ENCODE results near the gene ASTN1.

Gene ASTN1

DNA sequence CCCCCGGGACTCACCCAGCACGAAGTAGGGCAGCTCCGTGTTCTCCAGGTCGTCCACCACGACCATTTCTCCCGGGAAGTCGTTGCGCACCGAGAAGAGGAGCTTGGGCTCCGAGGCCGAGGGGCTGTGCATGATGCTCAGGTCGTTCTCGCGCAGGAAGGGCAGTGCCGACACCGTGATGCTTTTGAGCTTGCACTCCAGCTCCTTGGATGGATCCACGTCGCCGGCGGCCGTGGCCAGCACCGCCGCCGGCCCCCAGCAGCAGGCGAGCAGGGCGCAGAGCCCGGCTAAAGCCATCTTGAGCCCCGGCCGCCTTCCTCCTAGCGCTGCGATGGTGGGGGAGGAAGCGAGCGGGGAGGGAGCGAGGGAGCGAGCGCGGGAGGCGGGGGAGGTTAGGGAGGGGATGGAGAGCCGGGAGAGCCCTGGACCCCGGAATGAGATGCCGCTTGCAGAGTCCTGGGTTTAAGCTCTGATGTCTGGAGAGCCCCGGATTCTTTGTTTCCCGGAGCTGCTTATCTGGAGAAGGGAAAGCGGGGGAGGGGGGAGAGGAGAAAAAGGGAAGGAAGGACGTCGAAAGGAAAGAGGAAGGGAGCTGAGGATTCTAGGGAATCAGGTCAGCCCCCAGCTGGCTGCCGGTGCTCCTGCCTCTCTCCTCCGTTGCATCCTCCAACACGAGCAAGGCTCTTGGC, at the start of gene ASTN1:
TSS of gene ASTN1 (minus strand) at position 333 of the 689 bp plus-strand sequence. CDS start at position 297, 36 bp downstream.
- TF ChIP-seq, protein P1, sequence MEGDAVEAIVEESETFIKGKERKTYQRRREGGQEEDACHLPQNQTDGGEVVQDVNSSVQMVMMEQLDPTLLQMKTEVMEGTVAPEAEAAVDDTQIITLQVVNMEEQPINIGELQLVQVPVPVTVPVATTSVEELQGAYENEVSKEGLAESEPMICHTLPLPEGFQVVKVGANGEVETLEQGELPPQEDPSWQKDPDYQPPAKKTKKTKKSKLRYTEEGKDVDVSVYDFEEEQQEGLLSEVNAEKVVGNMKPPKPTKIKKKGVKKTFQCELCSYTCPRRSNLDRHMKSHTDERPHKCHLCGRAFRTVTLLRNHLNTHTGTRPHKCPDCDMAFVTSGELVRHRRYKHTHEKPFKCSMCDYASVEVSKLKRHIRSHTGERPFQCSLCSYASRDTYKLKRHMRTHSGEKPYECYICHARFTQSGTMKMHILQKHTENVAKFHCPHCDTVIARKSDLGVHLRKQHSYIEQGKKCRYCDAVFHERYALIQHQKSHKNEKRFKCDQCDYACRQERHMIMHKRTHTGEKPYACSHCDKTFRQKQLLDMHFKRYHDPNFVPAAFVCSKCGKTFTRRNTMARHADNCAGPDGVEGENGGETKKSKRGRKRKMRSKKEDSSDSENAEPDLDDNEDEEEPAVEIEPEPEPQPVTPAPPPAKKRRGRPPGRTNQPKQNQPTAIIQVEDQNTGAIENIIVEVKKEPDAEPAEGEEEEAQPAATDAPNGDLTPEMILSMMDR (conservative IDR thresholded peaks at IDR 0.05; ENCODE audit: low read depth, low read length) = no peak
- peak within 1 kb of the TSS; percentile 46 for H3K4me3 ChIP-seq (ENCODE audit: low read length)
- no peak for DNase-seq (ENCODE audit: low read depth)

DNA sequence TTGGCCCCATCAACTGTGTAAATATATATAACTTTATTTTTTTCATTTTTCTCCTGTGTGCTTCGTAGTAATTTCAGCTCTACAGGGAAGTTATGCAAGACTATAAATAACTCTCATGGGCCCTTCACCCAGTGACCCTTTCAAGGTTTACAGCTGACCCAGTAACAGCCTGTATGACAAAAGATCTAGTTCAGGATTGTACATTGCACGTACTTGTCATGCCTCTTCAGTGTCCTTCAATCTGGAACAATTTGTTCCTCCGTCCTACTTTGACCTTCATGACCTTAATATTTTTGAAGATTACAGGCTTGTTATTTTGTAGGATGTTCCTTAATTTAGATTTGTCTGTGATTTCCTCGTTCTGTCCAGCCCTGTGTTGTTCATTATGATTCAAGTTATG, 46.7 kb upstream of the ASTN1 start:
- no peak for DNase-seq (ENCODE audit: low read depth)
- TF ChIP-seq, protein P1 (conservative IDR thresholded peaks at IDR 0.05; ENCODE audit: low read depth, low read length) = no peak
- H3K4me3 ChIP-seq (ENCODE audit: low read length) = no peak overlapping the region

DNA sequence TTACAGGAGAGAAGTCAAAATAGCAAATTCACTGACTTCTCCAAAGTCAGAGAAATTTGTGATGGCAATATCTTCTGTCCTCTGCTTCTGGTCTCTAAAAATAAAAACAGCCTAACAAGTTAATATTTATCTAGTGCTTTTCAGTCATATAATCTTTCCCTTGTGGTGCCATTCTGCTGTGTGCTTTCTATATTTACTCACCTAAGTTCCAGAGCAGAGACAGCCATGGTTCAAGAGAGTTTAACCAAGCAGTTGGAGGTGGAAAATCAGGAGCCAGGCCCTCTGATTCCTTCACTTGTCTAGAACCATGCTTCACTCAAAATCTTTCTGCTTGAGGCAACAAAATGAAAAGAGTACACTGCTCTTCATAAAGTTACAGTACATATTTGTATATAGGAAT, 45.6 kb upstream of the ASTN1 start:
- DNase-seq (ENCODE audit: low read depth) = no peak
- TF ChIP-seq, protein P1 (conservative IDR thresholded peaks at IDR 0.05; ENCODE audit: low read depth, low read length) = no peak
- no peak overlapping the region for H3K4me3 ChIP-seq (ENCODE audit: low read length)

DNA sequence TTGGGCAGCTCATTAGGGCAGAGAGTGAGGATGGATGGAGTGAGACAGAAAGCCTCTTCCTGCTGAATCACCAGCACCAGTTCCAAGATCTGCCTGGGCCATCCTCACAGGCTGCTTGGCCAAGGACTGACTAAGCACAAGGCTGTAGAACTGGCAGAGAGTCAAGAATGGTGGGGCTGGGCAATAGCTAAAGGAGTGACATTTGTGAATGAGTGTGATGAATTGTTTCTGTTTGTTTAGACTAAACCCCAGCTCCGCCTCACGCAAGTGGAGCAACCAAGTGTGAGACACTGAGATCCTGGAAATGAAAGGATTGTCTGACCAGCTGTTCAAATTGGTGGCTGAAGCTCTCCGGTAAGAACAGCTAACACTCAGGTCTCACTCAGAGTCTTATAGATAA, 44.8 kb upstream of the ASTN1 start:
- TF ChIP-seq, protein P1 (conservative IDR thresholded peaks at IDR 0.05; ENCODE audit: low read depth, low read length) = no peak
- DNase-seq (ENCODE audit: low read depth) = peak; percentile 90
- H3K4me3 ChIP-seq (ENCODE audit: low read length) = no peak overlapping the region

DNA sequence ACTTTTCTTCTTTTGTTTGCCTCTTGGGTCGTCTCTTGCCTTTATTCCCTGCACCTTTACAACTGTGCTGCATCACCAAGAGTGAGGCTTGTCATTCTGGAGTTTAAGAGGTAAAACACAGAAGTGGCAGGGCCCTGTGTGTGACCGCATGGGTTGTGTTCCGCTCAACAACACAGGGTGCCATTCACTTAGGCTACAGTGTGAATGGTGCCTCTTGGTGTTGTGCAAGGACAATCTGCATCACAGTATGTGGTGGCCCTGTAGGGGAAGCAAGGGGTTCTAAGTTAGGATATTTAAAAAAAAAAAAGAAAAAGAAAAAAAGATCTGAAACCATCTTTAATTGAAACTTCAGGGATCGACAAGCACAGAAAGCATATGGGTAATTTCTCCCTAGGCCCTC, 44.4 kb upstream of the ASTN1 start:
- DNase-seq (ENCODE audit: low read depth) = no peak
- TF ChIP-seq, protein P1 (conservative IDR thresholded peaks at IDR 0.05; ENCODE audit: low read depth, low read length) = no peak
- no peak overlapping the region for H3K4me3 ChIP-seq (ENCODE audit: low read length)

DNA sequence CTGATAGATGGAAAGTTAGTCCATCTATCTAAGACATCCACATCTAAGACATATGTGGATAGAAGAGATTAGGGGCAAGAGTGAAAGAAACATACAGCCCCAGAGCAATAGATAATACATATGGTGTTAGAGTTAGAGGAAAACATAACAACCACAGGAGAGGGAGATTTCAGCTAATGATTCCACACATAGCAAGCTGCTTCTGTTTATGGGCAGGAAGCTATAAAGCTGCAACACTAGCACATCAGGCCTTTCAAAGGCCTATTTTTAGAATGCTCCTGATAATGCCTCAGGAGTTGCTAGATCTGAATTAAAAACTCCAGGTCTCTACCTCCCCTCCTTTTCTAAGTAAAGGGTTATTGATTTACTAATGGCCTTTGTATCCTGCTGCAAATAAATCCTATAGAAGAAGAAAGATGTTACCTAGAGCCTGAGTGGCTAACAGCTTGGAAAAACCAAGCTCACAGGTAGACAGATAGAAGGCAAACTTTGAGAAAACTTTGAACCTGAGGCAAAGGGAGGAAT, 42.4 kb upstream of the ASTN1 start:
- TF ChIP-seq, protein P1 (conservative IDR thresholded peaks at IDR 0.05; ENCODE audit: low read depth, low read length) = no peak

DNA sequence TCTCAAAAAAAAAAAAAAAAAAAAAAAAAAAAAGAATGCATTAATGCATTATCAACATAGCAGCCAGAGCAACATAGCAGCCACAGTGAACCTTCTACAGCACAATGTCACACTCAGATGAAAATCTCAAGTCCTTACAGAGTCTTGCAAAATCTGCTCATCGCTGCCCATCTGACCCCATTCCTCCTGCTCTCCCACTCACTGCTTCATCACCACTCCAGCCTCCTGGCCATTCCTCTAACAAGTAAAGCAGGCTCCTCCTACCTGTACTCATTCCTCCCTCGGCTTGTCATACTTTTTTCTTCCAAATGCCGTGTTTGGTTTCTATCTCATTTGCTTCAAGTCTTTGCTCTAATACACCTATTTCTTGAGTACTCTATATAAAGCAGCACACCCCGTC, 35.8 kb upstream of the ASTN1 start:
- no peak for DNase-seq (ENCODE audit: low read depth)
- TF ChIP-seq, protein P1 (conservative IDR thresholded peaks at IDR 0.05; ENCODE audit: low read depth, low read length) = no peak
- no peak overlapping the region for H3K4me3 ChIP-seq (ENCODE audit: low read length)

More for the DNA sequence above, 42.4 kb upstream of the ASTN1 start:
- no peak for DNase-seq (ENCODE audit: low read depth)
- H3K4me3 ChIP-seq (ENCODE audit: low read length) = no peak overlapping the region
